KMS-11 (cell line): ENCODE measurements around the gene VCL.
"Not testable (repeated sequence)": the region's sequence is repeated elsewhere in the genome, so short reads cannot be mapped to it uniquely, and the experiment has no call there.

ENCODE experiments used
- H2AFZ ChIP-seq: fragments of 200-600 bp; sonication (generic); 2 replicates; pipeline ENCODE4 v1.6.1; 2016; ENCODE audit warnings: antibody characterized with exemption, mixed run types, low read depth
- H3K27ac ChIP-seq: fragments of 200-600 bp; sonication (generic); 2 replicates; pipeline ENCODE4 v1.6.1; 2016; ENCODE audit warnings: mild to moderate bottlenecking, mixed run types
- H3K27me3 ChIP-seq: fragments of 200-600 bp; sonication (generic); 2 replicates; pipeline ENCODE4 v1.6.1; 2017; ENCODE audit warnings: mild to moderate bottlenecking, low read depth, mixed run types, moderate library complexity; ENCODE audit not compliant: insufficient read depth
- H3K36me3 ChIP-seq: fragments of 200-600 bp; sonication (generic); 2 replicates; pipeline ENCODE4 v1.6.1; 2017; ENCODE audit warnings: mild to moderate bottlenecking, mixed run types; ENCODE audit not compliant: insufficient read depth
- H3K4me1 ChIP-seq: fragments of 200-600 bp; sonication (generic); 2 replicates; pipeline ENCODE4 v1.6.1; 2016; ENCODE audit warnings: mild to moderate bottlenecking, low read depth, mixed run types; ENCODE audit not compliant: poor library complexity, severe bottlenecking
- H3K4me2 ChIP-seq: fragments of 200-600 bp; sonication (generic); 2 replicates; pipeline ENCODE4 v1.7.0; 2016; ENCODE audit warnings: mild to moderate bottlenecking, mixed run types
- H3K4me3 ChIP-seq: fragments of 200-600 bp; sonication (generic); IDR thresholded peaks from 2 replicates; pipeline ENCODE4 v1.6.1; 2017; ENCODE audit warnings: low read depth, low read length, mixed read lengths; ENCODE audit not compliant: insufficient read depth
- H3K79me2 ChIP-seq: fragments of 200-600 bp; sonication (generic); 2 replicates; pipeline ENCODE4 v1.6.1; 2016; ENCODE audit warnings: low read depth, mixed run types; ENCODE audit not compliant: insufficient read depth
- H3K9ac ChIP-seq: fragments of 200-600 bp; sonication (generic); 2 replicates; pipeline ENCODE4 v1.6.1; 2016; ENCODE audit warnings: mild to moderate bottlenecking, mixed run types
- H4K20me1 ChIP-seq: fragments of 200-600 bp; sonication (generic); 2 replicates; pipeline ENCODE4 v1.6.1; 2016; ENCODE audit warnings: mild to moderate bottlenecking, mixed run types; ENCODE audit not compliant: insufficient read depth
- CTCF ChIP-seq: fragments of 200-600 bp; sonication (generic); conservative IDR thresholded peaks from 2 replicates; pipeline ENCODE4 v1.6.1; 2017; ENCODE audit warnings: low read depth, mild to moderate bottlenecking, antibody characterized with exemption, low read length, moderate library complexity, mixed read lengths

The VCL gene

GRCh38 chr10:74013004-74013403 is 15.1 kb downstream of the VCL start:
- Histone ChIP-seq H3K79me2 (peaks cover 3% of the 10 kb centered on the region; the same call in 1 of the 2 replicates), H4K20me1 (no peaks in the 10 kb centered on the region), H3K36me3 (no peaks in the 10 kb centered on the region), H3K27ac (no peak overlapping the region), H2AFZ (no peak overlapping the region), H3K4me3 (no peak overlapping the region), H3K4me1 (peaks cover 46% of the 10 kb centered on the region), H3K9ac (no peak overlapping the region), H3K4me2 (no peak overlapping the region), H3K27me3 (no peaks in the 10 kb centered on the region)
- no peak for TF ChIP-seq CTCF

GRCh38 chr10:74014574-74014973 is 16.7 kb downstream of the VCL start:
- H3K4me2 ChIP-seq: not testable (repeated sequence)

DNA sequence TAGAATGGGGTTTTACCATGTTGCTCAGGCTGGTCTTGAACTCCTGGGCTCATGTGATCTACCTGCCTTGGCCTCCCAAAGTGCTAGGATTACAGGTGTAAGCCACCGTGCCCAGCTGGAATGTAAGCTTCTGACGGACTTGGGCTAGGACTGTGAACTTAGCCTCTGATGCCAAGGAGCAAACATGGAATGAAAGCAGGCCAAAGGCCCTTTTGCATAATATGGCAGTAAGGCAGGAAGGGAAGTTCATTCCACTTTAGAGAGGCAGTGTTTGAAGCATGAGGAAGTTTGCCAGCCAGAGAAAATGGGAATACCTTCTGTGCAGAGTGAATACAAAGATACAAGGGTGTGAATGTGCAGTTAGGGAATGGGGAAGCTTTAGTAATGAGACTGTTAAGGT is 20.3 kb downstream of the VCL start:
- H3K4me3 ChIP-seq: no peak overlapping the region
- no peaks in the 10 kb centered on the region for H4K20me1 ChIP-seq
- H3K27ac ChIP-seq: no peak overlapping the region
- no peaks in the 10 kb centered on the region for H3K79me2 ChIP-seq
- no peak overlapping the region for H3K9ac ChIP-seq
- TF ChIP-seq CTCF: no peak
- H3K4me2 ChIP-seq: no peak overlapping the region
- H2AFZ ChIP-seq: no peak overlapping the region
- no peaks in the 10 kb centered on the region for H3K27me3 ChIP-seq
- H3K36me3 ChIP-seq: no peaks in the 10 kb centered on the region
- H3K4me1 ChIP-seq: no peaks in the 10 kb centered on the region

More at GRCh38 chr10:74014574-74014973, 16.7 kb downstream of the VCL start:
- H2AFZ ChIP-seq, H3K27ac ChIP-seq, H3K36me3 ChIP-seq, H3K27me3 ChIP-seq, H3K9ac ChIP-seq, H3K79me2 ChIP-seq, H3K4me3 ChIP-seq, H4K20me1 ChIP-seq: not testable (repeated sequence)
- peaks cover 32% of the 10 kb centered on the region for H3K4me1 ChIP-seq

- Histone ChIP-seq H4K20me1 (no peaks in the 10 kb centered on the region), H2AFZ (no peak overlapping the region), H3K4me1 (no peaks in the 10 kb centered on the region), H3K4me3 (no peak overlapping the region), H3K79me2 (no peaks in the 10 kb centered on the region), H3K36me3 (no peaks in the 10 kb centered on the region), H3K4me2 (no peak overlapping the region), H3K27me3 (no peaks in the 10 kb centered on the region), H3K27ac (no peak overlapping the region), H3K9ac (no peak overlapping the region)
- TF ChIP-seq CTCF: no peak
Observed at GRCh38 chr10:74021248-74022055, 23.5 kb downstream of the VCL start.

DNA sequence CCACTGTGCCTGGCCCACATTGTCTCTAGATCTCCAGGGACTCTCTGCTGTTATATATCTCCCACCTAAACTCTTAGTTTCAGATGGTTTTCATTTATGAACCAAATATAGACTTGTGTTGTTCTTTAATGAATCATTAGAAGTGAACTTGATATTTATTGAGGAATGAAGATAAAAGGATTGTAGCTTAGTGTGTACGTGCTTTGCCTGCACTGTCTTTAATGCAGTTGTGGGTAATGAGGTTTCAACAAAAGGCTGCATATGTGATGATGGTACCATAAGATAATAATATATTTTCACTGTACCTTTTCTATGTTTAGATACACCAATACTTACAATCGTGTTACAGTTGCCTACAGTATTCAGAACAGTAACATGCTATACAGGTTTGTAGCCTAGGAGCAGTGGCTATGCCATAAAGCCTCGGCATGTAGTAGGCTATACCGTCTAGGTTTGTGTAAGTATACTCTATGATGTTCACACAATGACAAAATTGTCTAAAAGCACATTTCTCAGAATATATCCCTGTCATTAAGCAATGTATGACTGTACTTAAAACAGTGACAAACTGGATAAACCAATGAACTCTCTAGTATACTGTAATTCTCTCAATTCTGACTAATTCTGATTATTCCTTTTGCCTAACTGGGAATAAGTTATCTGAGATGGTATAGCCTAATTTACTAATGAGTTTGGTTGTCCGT is 25.2 kb downstream of the VCL start:
- Histone ChIP-seq H3K4me2 (no peak overlapping the region), H3K27me3 (no peaks in the 10 kb centered on the region), H3K79me2 (no peaks in the 10 kb centered on the region), H3K36me3 (no peaks in the 10 kb centered on the region), H3K4me1 (no peaks in the 10 kb centered on the region), H2AFZ (no peak overlapping the region), H3K27ac (no peak overlapping the region), H3K4me3 (no peak overlapping the region), H4K20me1 (no peaks in the 10 kb centered on the region), H3K9ac (no peak overlapping the region)
- no peak for TF ChIP-seq CTCF
